Endothelial cell (in vitro differentiated cells): Measurements from ENCODE around the gene MAML3. TPM values are rescaled to one million over a fixed set of nuclear protein-coding genes. Genes with fewer than 3 reads are reported as not detected.

Experiments
- DNase-seq: peaks from one replicate; pipeline ENCODE4 v3.0.0; 2021; ENCODE audit warnings: low spot score
- H3K27ac Mint-ChIP-seq: one replicate; pipeline ENCODE4 v1.8.0; 2021; ENCODE audit warnings: mixed read lengths, inconsistent platforms; ENCODE audit not compliant: unreplicated experiment
- H3K27me3 Mint-ChIP-seq: one replicate; pipeline ENCODE4 v1.8.0; 2021; ENCODE audit warnings: mild to moderate bottlenecking, moderate library complexity, mixed read lengths, inconsistent platforms; ENCODE audit not compliant: unreplicated experiment
- H3K36me3 Mint-ChIP-seq: one replicate; pipeline ENCODE4 v1.8.0; 2021; ENCODE audit warnings: mild to moderate bottlenecking, low read depth, mixed read lengths, inconsistent platforms; ENCODE audit not compliant: unreplicated experiment
- H3K4me1 Mint-ChIP-seq: one replicate; pipeline ENCODE4 v1.8.0; 2021; ENCODE audit warnings: mild to moderate bottlenecking, mixed read lengths, inconsistent platforms; ENCODE audit not compliant: unreplicated experiment
- H3K4me3 Mint-ChIP-seq: one replicate; pipeline ENCODE4 v1.8.0; 2021; ENCODE audit warnings: mild to moderate bottlenecking, mixed read lengths, inconsistent platforms; ENCODE audit not compliant: unreplicated experiment
- H3K9me3 Mint-ChIP-seq: one replicate; pipeline ENCODE4 v1.8.0; 2021; ENCODE audit warnings: mixed read lengths, inconsistent platforms; ENCODE audit not compliant: unreplicated experiment
- total RNA-seq: library from RNA; stranded (reverse); fragmentation: NEBNext Ultra II Directional; extraction: Animal tissue kit (Norgen Biotek cat#: 25700); gene quantifications from one replicate; pipeline ENCODE4 v1.2.1, GENCODE V29; 2021; ENCODE audit not compliant: unreplicated experiment
- TF ChIP-seq, protein P1 (sequence below): fragments of 200-600 bp; sonication (generic); IDR thresholded peaks from one replicate; pipeline ENCODE4 v1.5.0; 2021; ENCODE audit warnings: antibody characterized with exemption; ENCODE audit not compliant: unreplicated experiment

MAML3 gene
- total RNA-seq, 1 donor from 2014 or later = 31.0 TPM

DNA sequence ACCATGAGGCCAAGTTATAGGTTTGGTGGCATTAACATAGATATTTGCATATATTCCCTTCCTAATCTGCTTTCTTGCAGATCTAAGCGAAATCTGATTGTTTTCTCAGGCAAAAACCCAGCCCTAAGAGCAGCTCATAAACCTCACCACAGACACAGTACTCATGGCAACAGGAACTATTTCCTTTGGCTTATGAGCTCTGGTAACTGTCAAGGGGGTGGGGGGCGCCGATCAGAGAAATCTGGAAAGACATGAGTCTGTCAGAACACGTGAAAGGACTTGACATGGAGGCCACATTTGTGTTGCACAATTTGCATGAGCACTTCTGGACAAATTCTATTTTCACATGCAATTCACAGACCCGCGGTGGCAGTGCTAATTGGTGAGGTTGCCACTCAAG, 404.6 kb downstream of the MAML3 start:
- Mint-ChIP-seq H3K27me3 (peaks cover 2% of the 10 kb centered on the region), H3K27ac (no peak overlapping the region), H3K36me3 (no peaks in the 10 kb centered on the region), H3K4me3 (no peak overlapping the region), H3K9me3 (no peaks in the 10 kb centered on the region), H3K4me1 (peaks cover 70% of the 10 kb centered on the region)
- TF ChIP-seq, protein P1, sequence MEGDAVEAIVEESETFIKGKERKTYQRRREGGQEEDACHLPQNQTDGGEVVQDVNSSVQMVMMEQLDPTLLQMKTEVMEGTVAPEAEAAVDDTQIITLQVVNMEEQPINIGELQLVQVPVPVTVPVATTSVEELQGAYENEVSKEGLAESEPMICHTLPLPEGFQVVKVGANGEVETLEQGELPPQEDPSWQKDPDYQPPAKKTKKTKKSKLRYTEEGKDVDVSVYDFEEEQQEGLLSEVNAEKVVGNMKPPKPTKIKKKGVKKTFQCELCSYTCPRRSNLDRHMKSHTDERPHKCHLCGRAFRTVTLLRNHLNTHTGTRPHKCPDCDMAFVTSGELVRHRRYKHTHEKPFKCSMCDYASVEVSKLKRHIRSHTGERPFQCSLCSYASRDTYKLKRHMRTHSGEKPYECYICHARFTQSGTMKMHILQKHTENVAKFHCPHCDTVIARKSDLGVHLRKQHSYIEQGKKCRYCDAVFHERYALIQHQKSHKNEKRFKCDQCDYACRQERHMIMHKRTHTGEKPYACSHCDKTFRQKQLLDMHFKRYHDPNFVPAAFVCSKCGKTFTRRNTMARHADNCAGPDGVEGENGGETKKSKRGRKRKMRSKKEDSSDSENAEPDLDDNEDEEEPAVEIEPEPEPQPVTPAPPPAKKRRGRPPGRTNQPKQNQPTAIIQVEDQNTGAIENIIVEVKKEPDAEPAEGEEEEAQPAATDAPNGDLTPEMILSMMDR = no peak
- DNase-seq = no peak

DNA sequence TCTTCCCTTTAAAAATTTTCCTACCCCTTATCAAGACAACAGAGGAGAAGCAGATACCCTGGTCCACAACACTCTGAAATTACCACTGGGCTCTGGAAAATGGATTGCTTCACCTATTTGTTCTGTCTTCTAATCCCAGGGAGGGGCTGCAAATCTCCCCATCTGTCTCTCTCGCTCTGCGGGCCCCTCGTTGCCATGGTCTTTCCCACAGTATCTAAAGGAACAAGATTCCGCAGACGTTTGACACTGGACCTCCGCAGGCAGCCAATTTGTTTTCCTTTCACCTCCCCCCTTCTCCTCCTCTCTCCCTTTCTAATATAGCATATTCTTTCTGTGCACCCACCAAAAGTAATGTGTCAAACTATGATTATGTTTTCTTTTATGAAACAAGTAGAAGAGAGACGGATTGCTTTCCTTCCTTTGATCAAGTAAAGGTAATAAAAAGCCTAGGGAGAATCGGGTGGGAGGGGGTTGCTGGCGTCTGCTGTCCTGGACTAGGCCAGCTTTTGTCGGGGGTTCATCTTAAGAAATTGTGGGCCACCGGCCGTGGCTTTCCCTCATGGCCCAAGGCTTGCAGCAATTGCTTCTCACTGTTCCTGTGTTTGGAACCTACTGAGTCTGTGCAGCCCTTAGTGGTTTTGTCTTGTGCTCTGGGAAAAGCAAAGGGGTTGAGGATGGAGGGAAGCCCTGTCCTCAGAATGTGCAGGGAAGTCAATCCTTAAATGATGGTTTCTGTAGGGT, 407.4 kb downstream of the MAML3 start:
- H3K4me3 Mint-ChIP-seq = no peak overlapping the region

GRCh38 chr4:139745111-139745639, 408.8 kb downstream of the MAML3 start:
- TF ChIP-seq, protein P1 = no peak
- Mint-ChIP-seq H3K4me1 (peaks cover 69% of the 10 kb centered on the region), H3K27me3 (peaks cover 2% of the 10 kb centered on the region), H3K27ac (peak overlapping the region; percentile 33), H3K4me3 (no peak overlapping the region), H3K9me3 (no peaks in the 10 kb centered on the region), H3K36me3 (no peaks in the 10 kb centered on the region)
- no peak for DNase-seq

More for the DNA sequence above, 407.4 kb downstream of the MAML3 start:
- H3K4me1 Mint-ChIP-seq = peaks cover 62% of the 10 kb centered on the region
- H3K9me3 Mint-ChIP-seq = no peaks in the 10 kb centered on the region
- no peak for DNase-seq
- peaks cover 2% of the 10 kb centered on the region for H3K27me3 Mint-ChIP-seq
- peak overlapping the region; percentile 76 for H3K27ac Mint-ChIP-seq
- TF ChIP-seq, protein P1 = no peak
- no peaks in the 10 kb centered on the region for H3K36me3 Mint-ChIP-seq

DNA sequence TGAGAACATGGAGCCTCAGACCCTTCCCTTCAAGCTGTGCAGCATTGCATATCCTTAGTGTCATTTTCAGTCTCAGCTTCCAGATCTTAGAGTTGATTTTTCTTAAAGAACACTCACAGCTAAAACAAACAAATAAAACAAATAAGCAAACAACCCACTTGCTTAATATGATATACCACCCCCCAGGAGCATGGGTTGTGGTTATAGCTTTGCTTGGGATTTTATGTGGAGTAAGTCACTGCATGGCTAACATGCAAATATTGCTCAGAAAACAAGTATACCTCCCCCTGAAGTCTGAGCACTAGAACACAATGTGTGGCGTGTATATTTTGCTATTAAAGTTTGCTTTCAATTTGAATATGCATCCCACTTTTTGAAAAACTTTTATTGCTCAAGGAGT, 409.8 kb downstream of the MAML3 start:
- H3K27ac Mint-ChIP-seq = no peak overlapping the region
- peaks cover 2% of the 10 kb centered on the region for H3K27me3 Mint-ChIP-seq
- H3K4me1 Mint-ChIP-seq = peaks cover 66% of the 10 kb centered on the region
- DNase-seq = no peak
- TF ChIP-seq, protein P1 = no peak
- H3K4me3 Mint-ChIP-seq = no peak overlapping the region
- H3K36me3 Mint-ChIP-seq = no peaks in the 10 kb centered on the region
- H3K9me3 Mint-ChIP-seq = no peaks in the 10 kb centered on the region

DNA sequence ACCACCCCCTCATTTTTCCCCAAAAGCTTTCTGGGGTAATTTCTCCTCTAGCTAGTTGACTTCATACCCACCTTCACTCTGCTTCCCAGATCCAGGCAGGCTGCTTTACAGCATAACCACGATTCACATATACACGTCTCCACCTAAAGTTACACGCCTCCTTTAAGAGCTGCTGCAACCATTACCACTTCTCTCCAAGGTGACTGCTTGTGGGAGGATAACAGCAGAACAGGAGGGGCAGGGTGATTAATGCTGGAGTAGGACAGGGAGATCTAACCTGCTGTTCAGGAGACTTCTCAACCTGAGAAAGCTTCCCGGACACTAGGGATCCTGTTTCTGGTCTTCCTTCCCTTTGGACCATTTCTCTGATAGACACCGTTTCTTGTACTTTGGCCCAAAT, 411.0 kb downstream of the MAML3 start:
- no peak for DNase-seq
- H3K4me1 Mint-ChIP-seq = peaks cover 61% of the 10 kb centered on the region
- H3K27ac Mint-ChIP-seq = no peak overlapping the region

More for the DNA sequence above, 411.0 kb downstream of the MAML3 start:
- no peak overlapping the region for H3K4me3 Mint-ChIP-seq
- H3K27me3 Mint-ChIP-seq = peaks cover 2% of the 10 kb centered on the region
- no peaks in the 10 kb centered on the region for H3K9me3 Mint-ChIP-seq
- H3K36me3 Mint-ChIP-seq = no peaks in the 10 kb centered on the region
- TF ChIP-seq, protein P1 = no peak
